RWPE2 (cell line): ENCODE data around the gene NUP42.

Experiments
- ATAC-seq: fragments of 200-7000 bp; cut with Tn5 transposase; 3 replicates; pipeline ENCODE4 v1.9.1; 2021; ENCODE audit warnings: low read depth
- DNase-seq: peaks from one replicate; pipeline ENCODE4 v3.0.0-alpha.2; 2020; ENCODE audit warnings: low spot score
- H3K27ac ChIP-seq: fragments of 450-650 bp; 2 replicates; pipeline ENCODE4 v1.5.1; 2017; ENCODE audit warnings: mild to moderate bottlenecking; ENCODE audit not compliant: poor library complexity, severe bottlenecking
- H3K27me3 ChIP-seq: fragments of 250-450 bp; sonication (Bioruptor Pico); 2 replicates; pipeline ENCODE4 v1.5.1; 2021; ENCODE audit warnings: mild to moderate bottlenecking, moderate library complexity; ENCODE audit not compliant: insufficient read depth, poor library complexity, severe bottlenecking
- H3K36me3 ChIP-seq: fragments of 250-450 bp; sonication (Bioruptor Pico); 2 replicates; pipeline ENCODE4 v1.5.1; 2020; ENCODE audit warnings: low read depth, mild to moderate bottlenecking, moderate library complexity
- H3K4me1 ChIP-seq: fragments of 250-450 bp; sonication (Bioruptor Pico); 2 replicates; pipeline ENCODE4 v1.5.1; 2021; ENCODE audit warnings: mild to moderate bottlenecking, moderate library complexity; ENCODE audit not compliant: insufficient read depth, poor library complexity, severe bottlenecking
- H3K4me3 ChIP-seq: fragments of 250-450 bp; sonication (Bioruptor Pico); 2 replicates; pipeline ENCODE4 v1.5.1; 2021; ENCODE audit warnings: mild to moderate bottlenecking, moderate library complexity; ENCODE audit not compliant: severe bottlenecking
- H3K9me3 ChIP-seq: fragments of 250-450 bp; sonication (Bioruptor Pico); 2 replicates; pipeline ENCODE4 v1.5.1; 2021; ENCODE audit warnings: mild to moderate bottlenecking, moderate library complexity; ENCODE audit not compliant: severe bottlenecking
- TF ChIP-seq, protein P1 (sequence below): fragments of 450-650 bp; IDR thresholded peaks from one replicate; pipeline ENCODE4 v1.5.1; 2017; ENCODE audit warnings: mild to moderate bottlenecking, moderate library complexity; ENCODE audit not compliant: poor library complexity, severe bottlenecking

Gene NUP42

DNA sequence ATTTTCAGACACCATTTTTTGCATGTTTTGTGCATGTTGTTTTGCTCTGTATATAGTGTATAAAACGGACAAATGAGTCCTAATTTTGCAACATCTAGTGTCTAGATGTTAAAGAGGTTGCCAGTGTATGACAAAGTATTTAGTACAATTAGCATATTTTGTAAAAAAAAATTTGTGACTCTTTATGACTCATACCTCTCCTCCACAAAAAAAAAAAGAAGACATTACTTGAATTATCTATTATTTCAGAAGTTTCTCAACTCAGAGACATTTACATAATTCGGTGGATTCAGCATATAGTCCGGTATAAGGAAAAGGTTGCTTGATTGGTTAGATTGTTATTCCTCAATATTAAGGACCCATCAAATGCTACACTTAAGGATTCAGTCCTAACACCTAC lies 26.0 kb downstream of the NUP42 start:
- no peak overlapping the region for H3K4me3 ChIP-seq
- TF ChIP-seq, protein P1, sequence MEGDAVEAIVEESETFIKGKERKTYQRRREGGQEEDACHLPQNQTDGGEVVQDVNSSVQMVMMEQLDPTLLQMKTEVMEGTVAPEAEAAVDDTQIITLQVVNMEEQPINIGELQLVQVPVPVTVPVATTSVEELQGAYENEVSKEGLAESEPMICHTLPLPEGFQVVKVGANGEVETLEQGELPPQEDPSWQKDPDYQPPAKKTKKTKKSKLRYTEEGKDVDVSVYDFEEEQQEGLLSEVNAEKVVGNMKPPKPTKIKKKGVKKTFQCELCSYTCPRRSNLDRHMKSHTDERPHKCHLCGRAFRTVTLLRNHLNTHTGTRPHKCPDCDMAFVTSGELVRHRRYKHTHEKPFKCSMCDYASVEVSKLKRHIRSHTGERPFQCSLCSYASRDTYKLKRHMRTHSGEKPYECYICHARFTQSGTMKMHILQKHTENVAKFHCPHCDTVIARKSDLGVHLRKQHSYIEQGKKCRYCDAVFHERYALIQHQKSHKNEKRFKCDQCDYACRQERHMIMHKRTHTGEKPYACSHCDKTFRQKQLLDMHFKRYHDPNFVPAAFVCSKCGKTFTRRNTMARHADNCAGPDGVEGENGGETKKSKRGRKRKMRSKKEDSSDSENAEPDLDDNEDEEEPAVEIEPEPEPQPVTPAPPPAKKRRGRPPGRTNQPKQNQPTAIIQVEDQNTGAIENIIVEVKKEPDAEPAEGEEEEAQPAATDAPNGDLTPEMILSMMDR: no peak
- no peaks in the 10 kb centered on the region for H3K4me1 ChIP-seq
- DNase-seq (no peak), ATAC-seq (no peak)
- H3K27me3 ChIP-seq: no peaks in the 10 kb centered on the region
- H3K9me3 ChIP-seq: no peaks in the 10 kb centered on the region
- no peak overlapping the region for H3K27ac ChIP-seq
- H3K36me3 ChIP-seq: no peaks in the 10 kb centered on the region

DNA sequence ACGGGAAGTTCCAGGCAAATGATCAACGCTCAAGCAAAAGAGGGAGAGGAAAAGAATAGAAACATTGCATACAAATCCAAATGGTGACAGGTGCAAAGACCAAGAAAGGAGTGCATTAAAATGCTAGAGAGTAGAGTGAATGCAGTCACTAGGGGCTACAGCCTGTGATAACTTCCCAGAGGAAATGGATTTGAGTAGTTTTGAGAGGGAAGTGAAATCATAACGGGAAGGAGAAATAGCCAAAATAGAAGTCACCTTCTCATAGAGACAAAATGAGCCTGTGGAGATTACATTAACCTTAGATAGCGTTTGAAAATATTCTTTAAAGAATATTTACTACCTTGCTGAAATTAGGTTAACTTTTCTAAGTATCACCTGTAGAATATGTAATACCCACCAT lies 26.5 kb downstream of the NUP42 start:
- Histone ChIP-seq H3K4me3 (no peak overlapping the region), H3K9me3 (no peaks in the 10 kb centered on the region), H3K36me3 (no peaks in the 10 kb centered on the region), H3K27ac (no peak overlapping the region), H3K27me3 (no peaks in the 10 kb centered on the region), H3K4me1 (no peaks in the 10 kb centered on the region)
- TF ChIP-seq, protein P1: no peak
- ATAC-seq (no peak), DNase-seq (no peak)

DNA sequence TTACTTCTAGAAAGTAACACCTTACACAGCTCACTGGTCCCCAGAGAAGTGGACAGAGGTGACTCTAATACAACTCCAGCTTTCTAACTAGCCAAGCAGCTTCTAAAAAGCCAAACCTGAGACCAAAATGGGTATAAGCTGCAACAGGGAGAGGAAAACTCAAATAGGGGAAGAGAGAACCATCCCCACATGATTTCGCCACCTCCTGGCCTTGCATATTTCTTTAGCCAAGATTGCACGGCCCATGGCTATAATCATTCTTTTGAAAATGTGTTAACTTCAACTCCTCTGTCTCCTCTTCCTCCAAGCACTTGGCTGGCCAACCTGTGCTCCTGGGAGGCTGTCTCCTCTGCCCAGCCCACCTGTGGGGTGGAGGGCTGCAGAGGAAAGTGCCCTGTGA lies 28.7 kb downstream of the NUP42 start:
- H3K27me3 ChIP-seq: no peaks in the 10 kb centered on the region
- DNase-seq (no peak), ATAC-seq (no peak)
- no peaks in the 10 kb centered on the region for H3K36me3 ChIP-seq
- H3K9me3 ChIP-seq: no peaks in the 10 kb centered on the region
- TF ChIP-seq, protein P1: no peak
- no peaks in the 10 kb centered on the region for H3K4me1 ChIP-seq
- no peak overlapping the region for H3K4me3 ChIP-seq
- no peak overlapping the region for H3K27ac ChIP-seq

DNA sequence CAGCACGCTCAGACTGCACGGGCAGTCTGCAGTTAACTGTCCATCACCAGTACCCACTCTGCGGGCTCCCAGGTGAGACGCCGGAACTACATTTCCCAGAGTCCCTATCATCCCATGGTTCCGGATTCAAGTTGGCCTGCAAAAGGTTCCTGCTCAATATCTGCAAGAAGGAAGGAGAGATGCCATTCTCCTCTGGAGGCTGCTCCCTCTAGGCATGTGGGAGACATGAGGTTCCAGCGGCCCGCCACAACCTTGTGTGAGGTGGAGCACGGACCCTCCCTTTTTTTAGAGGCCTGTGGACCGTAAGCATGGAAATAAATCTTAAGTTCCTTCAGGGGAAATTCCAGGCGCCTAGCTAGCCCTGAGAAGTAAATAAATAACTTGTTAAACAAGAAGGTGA lies 29.7 kb downstream of the NUP42 start:
- H3K27me3 ChIP-seq: no peaks in the 10 kb centered on the region
- ATAC-seq (no peak), DNase-seq (no peak)
- no peak overlapping the region for H3K4me3 ChIP-seq
- no peaks in the 10 kb centered on the region for H3K4me1 ChIP-seq
- TF ChIP-seq, protein P1: no peak
- no peaks in the 10 kb centered on the region for H3K9me3 ChIP-seq
- H3K27ac ChIP-seq: no peak overlapping the region
- H3K36me3 ChIP-seq: no peaks in the 10 kb centered on the region

DNA sequence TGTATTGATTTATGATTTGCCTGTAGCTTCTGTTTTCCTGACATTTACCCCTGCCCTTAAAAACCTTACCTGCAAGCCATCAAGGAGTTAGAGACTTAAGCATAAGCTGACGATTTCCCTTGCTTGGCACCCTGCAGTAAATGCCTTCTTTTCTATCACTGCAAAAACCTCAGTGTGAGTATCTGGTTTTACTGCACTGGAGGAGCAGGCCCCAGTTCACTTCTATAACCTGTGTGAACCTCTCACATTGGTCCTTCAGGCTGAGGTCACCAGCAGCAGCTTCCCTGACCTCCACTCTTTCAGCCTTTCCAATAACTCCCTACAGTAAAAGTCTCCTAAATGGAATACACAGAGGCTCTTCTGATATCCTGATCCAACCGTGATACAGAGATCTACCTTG lies 30.5 kb downstream of the NUP42 start:
- H3K27ac ChIP-seq: no peak overlapping the region
- no peaks in the 10 kb centered on the region for H3K36me3 ChIP-seq
- H3K27me3 ChIP-seq: no peaks in the 10 kb centered on the region
- H3K4me3 ChIP-seq: no peak overlapping the region
- TF ChIP-seq, protein P1: no peak
- no peaks in the 10 kb centered on the region for H3K9me3 ChIP-seq
- ATAC-seq (no peak), DNase-seq (no peak)
- H3K4me1 ChIP-seq: no peaks in the 10 kb centered on the region
